SK-N-MC (cell line): ENCODE measurements around the gene ARL8A.

Source experiments
- EZH2 ChIP-seq: fragments of 200-600 bp; sonication (generic); IDR thresholded peaks from one replicate; pipeline ENCODE4 v1.6.1; 2017; ENCODE audit warnings: antibody characterized with exemption
- POLR2AphosphoS5 ChIP-seq: IDR thresholded peaks from 2 replicates; pipeline ENCODE4 v1.6.1; 2012; ENCODE audit warnings: mild to moderate bottlenecking, low read depth, low read length, borderline replicate concordance

- no peak for TF ChIP-seq POLR2AphosphoS5
- TF ChIP-seq EZH2 = no peak
These were observed 23.3 kb upstream of the ARL8A start for GRCh38 chr1:202167708-202168415.
